B cell (primary cell): ENCODE results near the gene TUBGCP2. TPM values are rescaled to one million over a fixed set of nuclear protein-coding genes. Genes with fewer than 3 reads are reported as not detected.

Experiments used
- ATAC-seq: fragments of 200-7000 bp; cut with Tn5 transposase; one replicate; pipeline ENCODE4 v1.10.0; 2021; ENCODE audit warnings: low read depth, mild to moderate bottlenecking, moderate number of reproducible peaks, moderate library complexity
- CTCF ChIA-PET: fragments of 350-600 bp; sonication (Branson Sonifier 250); formaldehyde crosslinking; loops from one replicate; lab custom pipeline; 2021; ENCODE audit warnings: antibody characterized with exemption, inconsistent platforms; lab: Charles Lee
- POLR2A ChIA-PET: fragments of 350-600 bp; sonication (Branson Sonifier 250); formaldehyde crosslinking; loops from one replicate; lab custom pipeline; 2021; ENCODE audit warnings: antibody characterized with exemption; lab: Charles Lee
- DNase-seq: peaks from one replicate; pipeline ENCODE4 v3.0.0; 2013
- H2AFZ ChIP-seq: 2 replicates; pipeline ENCODE4 v1.6.1; 2012; ENCODE audit warnings: mild to moderate bottlenecking, low read depth, low read length; ENCODE audit not compliant: insufficient read depth, poor library complexity, severe bottlenecking
- H3K27ac ChIP-seq, 2 donors: 1 replicate in 1 of 2; 2 replicates in 1 of 2; pipeline ENCODE4 v1.5.1; 2012 to 2013; ENCODE audit warnings: low read length in 2 of 2, mild to moderate bottlenecking in 2 of 2, moderate library complexity in 1 of 2
- H3K27me3 ChIP-seq, 4 experiments: fragments of 200-600 bp in 1 of 4; sonication (generic) in 1 of 4; replicated peaks in 1 of 4; 1 replicate in 2 of 4; 2 replicates in 2 of 4; pipeline versions ENCODE4 v1.6.1 to v1.7.0; 2013 to 2016; ENCODE audit warnings: low read length in 3 of 4, mild to moderate bottlenecking in 2 of 4, mixed read lengths in 1 of 4, moderate library complexity in 1 of 4; ENCODE audit not compliant: insufficient read depth in 4 of 4, control insufficient read depth in 3 of 4; ENCODE audit errors: control extremely low read depth in 1 of 4
- H3K36me3 ChIP-seq, 2 experiments: replicated peaks in 1 of 2; 1 replicate in 1 of 2; 2 replicates in 1 of 2; pipeline versions ENCODE4 v1.6.1 to v1.7.1; 2013; ENCODE audit warnings: low read length in 1 of 2; ENCODE audit not compliant: insufficient read depth in 2 of 2, control insufficient read depth in 1 of 2; ENCODE audit errors: control extremely low read depth in 1 of 2, extremely low read depth in 1 of 2
- H3K4me1 ChIP-seq, 2 donors: fragments of 200-600 bp in 1 of 2; sonication (generic) in 1 of 2; 1 replicate in 1 of 2; 2 replicates in 1 of 2; pipeline versions ENCODE4 v1.5.1 to v1.6.1; 2013 to 2017; ENCODE audit warnings: low read length in 2 of 2; ENCODE audit not compliant: control insufficient read depth in 2 of 2, insufficient read depth in 2 of 2
- H3K4me2 ChIP-seq: replicated peaks from 2 replicates; pipeline ENCODE3; 2012; ENCODE audit warnings: mild to moderate bottlenecking, low read depth, low read length; ENCODE audit not compliant: poor library complexity, severe bottlenecking
- H3K4me3 ChIP-seq, 5 experiments: fragments of 200-600 bp in 1 of 5; sonication (generic) in 1 of 5; 1 replicate in 3 of 5; 2 replicates in 2 of 5; pipeline versions ENCODE4 v1.5.1 to v1.7.0; 2011 to 2016; ENCODE audit warnings: low read length in 4 of 5, mild to moderate bottlenecking in 4 of 5, low read depth in 2 of 5, control low read depth in 1 of 5, moderate library complexity in 1 of 5; ENCODE audit not compliant: insufficient read depth in 1 of 5; ENCODE audit errors: control extremely low read depth in 1 of 5, extremely low read depth in 1 of 5
- H3K79me2 ChIP-seq: fragments of 200-600 bp; sonication (generic); one replicate; pipeline ENCODE4 v1.6.0; 2016; ENCODE audit warnings: low read length; ENCODE audit not compliant: control insufficient read depth, insufficient read depth
- H3K9ac ChIP-seq: fragments of 200-600 bp; sonication (generic); 2 replicates; pipeline ENCODE4 v1.6.1; 2017; ENCODE audit warnings: mild to moderate bottlenecking, low read length, moderate library complexity
- H3K9me3 ChIP-seq, 3 donors: one replicate each; pipeline versions ENCODE4 v1.6.1 to v1.7.1; 2013; ENCODE audit warnings: low read length in 2 of 3; ENCODE audit not compliant: control insufficient read depth in 2 of 3, insufficient read depth in 1 of 3; ENCODE audit errors: control extremely low read depth in 1 of 3
- H4K20me1 ChIP-seq: 2 replicates; pipeline ENCODE4 v1.6.0; 2012; ENCODE audit warnings: mild to moderate bottlenecking, low read length; ENCODE audit not compliant: insufficient read depth, control insufficient read depth, poor library complexity, severe bottlenecking
- H3K27ac Mint-ChIP-seq: one replicate; pipeline ENCODE4 v1.8.0; 2021; ENCODE audit warnings: mixed read lengths
- H3K27me3 Mint-ChIP-seq: one replicate; pipeline ENCODE4 v1.8.0; 2021; ENCODE audit warnings: mixed read lengths
- H3K4me1 Mint-ChIP-seq: one replicate; pipeline ENCODE4 v1.8.0; 2021; ENCODE audit warnings: mixed read lengths
- H3K4me3 Mint-ChIP-seq: one replicate; pipeline ENCODE4 v1.8.0; 2021; ENCODE audit warnings: mixed read lengths
- H3K9me3 Mint-ChIP-seq: one replicate; pipeline ENCODE4 v1.8.0; 2022; ENCODE audit warnings: mixed read lengths; ENCODE audit not compliant: insufficient read depth
- EZH2 ChIP-seq: IDR thresholded peaks from 2 replicates; pipeline ENCODE4 v1.6.1; 2012; ENCODE audit warnings: borderline replicate concordance, low read depth, mild to moderate bottlenecking, moderate library complexity, low read length; ENCODE audit not compliant: insufficient read depth, poor library complexity, severe bottlenecking
- WGBS: methylation state at CpG from one replicate; pipeline ENCODE4 v1.1.5; 2013; ENCODE audit warnings: missing lambda C conversion rate; ENCODE audit not compliant: insufficient coverage; 5-methylcytosine and 5-hydroxymethylcytosine counted together
- intact Hi-C: fragments of 100-400 bp; cut with micrococcal nuclease; formaldehyde crosslinking; loops from one replicate; pipeline ENCODE4 v1.10.0; 2022
- polyA plus RNA-seq: library from polyadenylated mRNA; depleted of rRNA; stranded (reverse); fragments of >200 nt; gene quantifications from 2 replicates; pipeline ENCODE4 v1.2.3, GENCODE V29; 2012
- total RNA-seq, 2 donors: library from RNA; stranded (reverse); fragments of 120-200 nt in 1 of 2; gene quantifications; 1 replicate in 1 of 2; 2 replicates in 1 of 2; pipeline versions ENCODE4 v1.2.3 to v1.2.4, GENCODE V29; 2013 to 2022
- TF ChIP-seq, protein P1 (sequence below): fragments of 200-600 bp; IDR thresholded peaks from one replicate; pipeline ENCODE4 v1.8.0; 2022; ENCODE audit warnings: antibody characterized with exemption, mild to moderate bottlenecking

TUBGCP2 gene
- total and polyA plus RNA-seq, 2 donors (not counting 1 experiment from before 2014, with no cell fraction given) = 50.3 to 90.3 TPM

DNA sequence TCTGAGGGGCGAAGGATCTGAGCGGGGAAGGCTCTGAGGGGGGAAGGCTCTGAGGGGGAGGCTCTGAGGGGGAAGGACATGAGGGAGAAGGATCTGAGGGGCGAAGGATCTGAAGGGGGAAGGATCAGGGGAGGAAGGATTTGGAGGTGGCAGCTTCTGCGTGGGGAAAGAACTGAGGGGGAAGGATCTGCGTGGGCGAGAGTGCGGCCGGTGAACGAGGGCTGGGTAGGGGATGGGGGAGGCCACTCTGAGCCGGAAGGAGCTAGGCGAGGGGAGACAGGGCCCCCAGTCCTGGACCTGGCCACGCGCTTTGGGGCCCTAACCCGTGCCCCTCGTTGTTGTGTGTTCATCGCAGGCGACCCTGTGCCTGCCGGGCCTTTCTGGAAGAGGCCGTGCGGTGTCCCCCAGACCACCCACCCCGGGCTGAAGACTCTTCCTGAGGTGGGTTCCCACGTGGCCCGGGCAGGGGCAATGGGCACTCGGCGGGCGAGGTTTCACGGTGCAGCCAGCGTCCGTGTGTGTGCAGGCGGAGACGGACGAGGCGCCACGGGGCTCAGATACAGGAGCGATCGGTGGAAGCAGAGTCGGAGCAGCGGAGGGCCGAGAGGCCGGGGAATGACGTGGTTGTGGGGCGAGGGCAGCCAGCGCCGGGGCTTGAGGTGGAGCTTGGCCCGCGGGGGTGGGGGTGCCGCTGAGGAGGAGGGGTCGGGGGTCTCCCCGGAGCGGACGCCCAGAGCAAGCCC, 26.0 kb upstream of the TUBGCP2 start:
- intact Hi-C loops = loop anchor here (1.0 kb wide), 1 partner anchor 60 kb away; the partner anchor contains the start of gene MTG1
- no peak overlapping the region for H3K27ac ChIP-seq
- H3K9me3 Mint-ChIP-seq = no peaks in the 10 kb centered on the region

More for the DNA sequence above, 26.0 kb upstream of the TUBGCP2 start:
- DNase-seq (no peak), ATAC-seq (peak; percentile 12)
- H3K27me3 Mint-ChIP-seq = peaks cover 11% of the 10 kb centered on the region
- WGBS = 24% methylated on average over 50 of the region's 51 CpGs
- H3K4me3 Mint-ChIP-seq = peak overlapping the region; percentile 93
- peak overlapping the region in 4 of 5 experiments; percentile 40 to 51 (median 46) for H3K4me3 ChIP-seq
- no peaks in the 10 kb centered on the region for H3K36me3 ChIP-seq
- peak overlapping the region; percentile 55 for H2AFZ ChIP-seq
- peaks cover 13% of the 10 kb centered on the region for H3K4me1 Mint-ChIP-seq
- H3K79me2 ChIP-seq = no peaks in the 10 kb centered on the region
- TF ChIP-seq, protein P1, sequence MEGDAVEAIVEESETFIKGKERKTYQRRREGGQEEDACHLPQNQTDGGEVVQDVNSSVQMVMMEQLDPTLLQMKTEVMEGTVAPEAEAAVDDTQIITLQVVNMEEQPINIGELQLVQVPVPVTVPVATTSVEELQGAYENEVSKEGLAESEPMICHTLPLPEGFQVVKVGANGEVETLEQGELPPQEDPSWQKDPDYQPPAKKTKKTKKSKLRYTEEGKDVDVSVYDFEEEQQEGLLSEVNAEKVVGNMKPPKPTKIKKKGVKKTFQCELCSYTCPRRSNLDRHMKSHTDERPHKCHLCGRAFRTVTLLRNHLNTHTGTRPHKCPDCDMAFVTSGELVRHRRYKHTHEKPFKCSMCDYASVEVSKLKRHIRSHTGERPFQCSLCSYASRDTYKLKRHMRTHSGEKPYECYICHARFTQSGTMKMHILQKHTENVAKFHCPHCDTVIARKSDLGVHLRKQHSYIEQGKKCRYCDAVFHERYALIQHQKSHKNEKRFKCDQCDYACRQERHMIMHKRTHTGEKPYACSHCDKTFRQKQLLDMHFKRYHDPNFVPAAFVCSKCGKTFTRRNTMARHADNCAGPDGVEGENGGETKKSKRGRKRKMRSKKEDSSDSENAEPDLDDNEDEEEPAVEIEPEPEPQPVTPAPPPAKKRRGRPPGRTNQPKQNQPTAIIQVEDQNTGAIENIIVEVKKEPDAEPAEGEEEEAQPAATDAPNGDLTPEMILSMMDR = no peak
- no peak for TF ChIP-seq EZH2
- ChIA-PET POLR2A (no interaction called here), CTCF (no interaction called here)
- H3K9me3 ChIP-seq = peaks cover 0 to 21% (median 0%) of the 10 kb centered on the region in 3 donors
- H3K4me1 ChIP-seq = peaks cover 39 to 48% of the 10 kb centered on the region in 2 donors
- no peaks in the 10 kb centered on the region for H4K20me1 ChIP-seq
- peak overlapping the region; percentile 61 for H3K27ac Mint-ChIP-seq
- peaks cover 0 to 54% (median 34%) of the 10 kb centered on the region in 4 experiments for H3K27me3 ChIP-seq
- H3K4me2 ChIP-seq = peak overlapping the region; percentile 98
- peak overlapping the region; percentile 65 for H3K9ac ChIP-seq
